Measurements from ENCODE around the gene ZFR. TPM values are rescaled to one million over a fixed set of nuclear protein-coding genes. Genes with fewer than 3 reads are reported as not detected.
"Not testable (repeated sequence)": the region's sequence is repeated elsewhere in the genome, so short reads cannot be mapped to it uniquely, and the experiment has no call there.

The ZFR gene
- total and polyA plus RNA-seq, 9 donors, result 54.0 to 85.9 (median 74.1) TPM

- no peaks in the 10 kb centered on the region for H3K36me3 ChIP-seq
- H3K27ac ChIP-seq, result no peak overlapping the region
- H3K4me1 ChIP-seq (ENCODE audit: insufficient read depth), result no peaks in the 10 kb centered on the region
- no peaks in the 10 kb centered on the region for H3K27me3 ChIP-seq
- WGBS, 3 donors, result 45 to 69% (median 51%) methylated on average over 2 of the region's 2 CpGs
- H3K4me3 ChIP-seq, result no peak overlapping the region
- no peaks in the 10 kb centered on the region for H3K9me3 ChIP-seq
- TF ChIP-seq, protein P1, sequence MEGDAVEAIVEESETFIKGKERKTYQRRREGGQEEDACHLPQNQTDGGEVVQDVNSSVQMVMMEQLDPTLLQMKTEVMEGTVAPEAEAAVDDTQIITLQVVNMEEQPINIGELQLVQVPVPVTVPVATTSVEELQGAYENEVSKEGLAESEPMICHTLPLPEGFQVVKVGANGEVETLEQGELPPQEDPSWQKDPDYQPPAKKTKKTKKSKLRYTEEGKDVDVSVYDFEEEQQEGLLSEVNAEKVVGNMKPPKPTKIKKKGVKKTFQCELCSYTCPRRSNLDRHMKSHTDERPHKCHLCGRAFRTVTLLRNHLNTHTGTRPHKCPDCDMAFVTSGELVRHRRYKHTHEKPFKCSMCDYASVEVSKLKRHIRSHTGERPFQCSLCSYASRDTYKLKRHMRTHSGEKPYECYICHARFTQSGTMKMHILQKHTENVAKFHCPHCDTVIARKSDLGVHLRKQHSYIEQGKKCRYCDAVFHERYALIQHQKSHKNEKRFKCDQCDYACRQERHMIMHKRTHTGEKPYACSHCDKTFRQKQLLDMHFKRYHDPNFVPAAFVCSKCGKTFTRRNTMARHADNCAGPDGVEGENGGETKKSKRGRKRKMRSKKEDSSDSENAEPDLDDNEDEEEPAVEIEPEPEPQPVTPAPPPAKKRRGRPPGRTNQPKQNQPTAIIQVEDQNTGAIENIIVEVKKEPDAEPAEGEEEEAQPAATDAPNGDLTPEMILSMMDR (IDR thresholded peaks at IDR 0.05), result no peak
- TF ChIP-seq POLR2A (IDR thresholded peaks at IDR 0.05), result no peak
- TF ChIP-seq EP300 (IDR thresholded peaks at IDR 0.05), result no peak
- intact Hi-C loops (cut with DNase I), result no loop called here
- DNase-seq, result no peak
Measured at GRCh38 chr5:32406650-32407049, 37.9 kb downstream of the ZFR start.

GRCh38 chr5:32405507-32405906, 39.0 kb downstream of the ZFR start:
- Histone ChIP-seq H3K27ac (no peak overlapping the region), H3K27me3 (no peaks in the 10 kb centered on the region), H3K9me3 (no peaks in the 10 kb centered on the region), H3K4me1 (ENCODE audit: insufficient read depth) (no peaks in the 10 kb centered on the region), H3K36me3 (no peaks in the 10 kb centered on the region), H3K4me3 (no peak overlapping the region)
- WGBS, 3 donors, result 96 to 97% (median 97%) methylated on average over 5 of the region's 5 CpGs
- TF ChIP-seq, protein P1 (IDR thresholded peaks at IDR 0.05), result no peak
- TF ChIP-seq EP300 (IDR thresholded peaks at IDR 0.05) (no peak), POLR2A (IDR thresholded peaks at IDR 0.05) (no peak)
- no peak for DNase-seq
- intact Hi-C loops (cut with DNase I), result no loop called here

GRCh38 chr5:32403760-32404159, 40.8 kb downstream of the ZFR start:
- H3K27me3 ChIP-seq, result no peaks in the 10 kb centered on the region
- no peak overlapping the region for H3K27ac ChIP-seq
- H3K9me3 ChIP-seq, result no peaks in the 10 kb centered on the region
- DNase-seq, result no peak
- H3K36me3 ChIP-seq, result no peaks in the 10 kb centered on the region
- intact Hi-C loops (cut with DNase I), result no loop called here
- WGBS, 3 donors, result 86 to 91% (median 90%) methylated on average over 6 of the region's 6 CpGs
- H3K4me1 ChIP-seq (ENCODE audit: insufficient read depth), result no peaks in the 10 kb centered on the region
- no peak overlapping the region for H3K4me3 ChIP-seq
- TF ChIP-seq POLR2A (IDR thresholded peaks at IDR 0.05) (no peak), EP300 (IDR thresholded peaks at IDR 0.05) (no peak)
- TF ChIP-seq, protein P1 (IDR thresholded peaks at IDR 0.05), result no peak

GRCh38 chr5:32400401-32400800, 44.1 kb downstream of the ZFR start:
- no peak overlapping the region for H3K27ac ChIP-seq
- H3K9me3 ChIP-seq, result no peaks in the 10 kb centered on the region
- TF ChIP-seq EP300 (IDR thresholded peaks at IDR 0.05) (no peak), POLR2A (IDR thresholded peaks at IDR 0.05) (no peak)
- TF ChIP-seq, protein P1 (IDR thresholded peaks at IDR 0.05), result no peak
- intact Hi-C loops (cut with DNase I), result no loop called here
- WGBS, 3 donors, result 75 to 82% (median 81%) methylated on average over 1 of the region's 1 CpG
- H3K4me1 ChIP-seq (ENCODE audit: insufficient read depth), result no peaks in the 10 kb centered on the region
- no peaks in the 10 kb centered on the region for H3K36me3 ChIP-seq
- no peak for DNase-seq
- H3K27me3 ChIP-seq, result no peaks in the 10 kb centered on the region
- no peak overlapping the region for H3K4me3 ChIP-seq

GRCh38 chr5:32398754-32399153, 45.8 kb downstream of the ZFR start:
- H3K27ac ChIP-seq; intact Hi-C loops (cut with DNase I); H3K9me3 ChIP-seq; H3K4me3 ChIP-seq; H3K36me3 ChIP-seq; DNase-seq; H3K27me3 ChIP-seq; H3K4me1 ChIP-seq (ENCODE audit: insufficient read depth): not testable (repeated sequence)
- 70 to 82% (median 73%) methylated on average over 10 of the region's 10 CpGs for WGBS, 3 donors

Measured in ovary (tissue), 9 donors.